ENCODE measurements around the gene ZFPM1. TPM values are rescaled to one million over a fixed set of nuclear protein-coding genes. Genes with fewer than 3 reads are reported as not detected.
A peak's percentile ranks its signal among the peaks of the same experiment; 100 is the strongest.

Gene ZFPM1
- total RNA-seq, 1 donor from 2014 or later = 5.7 TPM

GRCh38 chr16:88568710-88569613, 115.9 kb downstream of the ZFPM1 start:
- peak overlapping the region; percentile 99 for H3K4me3 ChIP-seq
- peaks cover 33% of the 10 kb centered on the region for H3K4me1 ChIP-seq
- H3K27ac ChIP-seq (replicated peaks) = peak overlapping the region; percentile 90
- DNase-seq = no peak
- no peaks in the 10 kb centered on the region for H3K9me3 ChIP-seq (replicated peaks)
- intact Hi-C loops (cut with micrococcal nuclease) = loop anchor here (10.0 kb wide), 1 partner anchor 124 kb away; no protein-coding TSS in a partner anchor
- no peaks in the 10 kb centered on the region for H3K27me3 ChIP-seq (ENCODE audit: low read depth)
- peaks cover 17% of the 10 kb centered on the region for H3K36me3 ChIP-seq
- no peak for TF ChIP-seq CTCF (IDR thresholded peaks at IDR 0.05; ENCODE audit: borderline replicate concordance)

GRCh38 chr16:88569614-88569984, 116.5 kb downstream of the ZFPM1 start:
- Histone ChIP-seq H3K27ac (replicated peaks) (peak overlapping the region; percentile 90), H3K4me1 (peaks cover 33% of the 10 kb centered on the region), H3K36me3 (peaks cover 22% of the 10 kb centered on the region), H3K9me3 (replicated peaks) (no peaks in the 10 kb centered on the region), H3K27me3 (ENCODE audit: low read depth) (no peaks in the 10 kb centered on the region), H3K4me3 (peak overlapping the region; percentile 99)
- DNase-seq = peak; percentile 33
- no peak for TF ChIP-seq CTCF (IDR thresholded peaks at IDR 0.05; ENCODE audit: borderline replicate concordance)
- intact Hi-C loops (cut with micrococcal nuclease) = loop anchor here (10.0 kb wide), 1 partner anchor 125 kb away; no protein-coding TSS in a partner anchor

- DNase-seq = peak; percentile 98
- no peaks in the 10 kb centered on the region for H3K9me3 ChIP-seq (replicated peaks)
- H3K27me3 ChIP-seq (ENCODE audit: low read depth) = no peaks in the 10 kb centered on the region
- H3K4me3 ChIP-seq = peak within 1 kb of the TSS; percentile 99
- peak within 1 kb of the TSS; percentile 90 for H3K27ac ChIP-seq (replicated peaks)
- H3K4me1 ChIP-seq = peaks cover 33% of the 10 kb centered on the region
- intact Hi-C loops (cut with micrococcal nuclease) = loop anchor here (10.0 kb wide), 1 partner anchor 125 kb away; no protein-coding TSS in a partner anchor
- no peak for TF ChIP-seq CTCF (IDR thresholded peaks at IDR 0.05; ENCODE audit: borderline replicate concordance)
- peaks cover 22% of the 10 kb centered on the region for H3K36me3 ChIP-seq
Measured at GRCh38 chr16:88569985-88570690, 117.1 kb downstream of the ZFPM1 start, which contains the start of gene ZC3H18. Gene ZC3H18 (plus strand): TSS chr16:88570403. CDS start chr16:88577124, 6,721 bp downstream.

GRCh38 chr16:88570691-88571092, 117.6 kb downstream of the ZFPM1 start:
- Histone ChIP-seq H3K4me3 (peak overlapping the region; percentile 99), H3K9me3 (replicated peaks) (no peaks in the 10 kb centered on the region), H3K27me3 (ENCODE audit: low read depth) (no peaks in the 10 kb centered on the region), H3K4me1 (peaks cover 33% of the 10 kb centered on the region), H3K27ac (replicated peaks) (peak overlapping the region; percentile 90), H3K36me3 (peaks cover 26% of the 10 kb centered on the region)
- intact Hi-C loops (cut with micrococcal nuclease) = no loop called here
- no peak for DNase-seq
- no peak for TF ChIP-seq CTCF (IDR thresholded peaks at IDR 0.05; ENCODE audit: borderline replicate concordance)

- H3K27ac ChIP-seq (replicated peaks) = no peak overlapping the region
- H3K9me3 ChIP-seq (replicated peaks) = no peaks in the 10 kb centered on the region
- H3K27me3 ChIP-seq (ENCODE audit: low read depth) = no peaks in the 10 kb centered on the region
- H3K36me3 ChIP-seq = peaks cover 67% of the 10 kb centered on the region
- H3K4me3 ChIP-seq = no peak overlapping the region
- no peak for DNase-seq
- intact Hi-C loops (cut with micrococcal nuclease) = no loop called here
- H3K4me1 ChIP-seq = peaks cover 24% of the 10 kb centered on the region
- no peak for TF ChIP-seq CTCF (IDR thresholded peaks at IDR 0.05; ENCODE audit: borderline replicate concordance)
Measured at GRCh38 chr16:88575251-88575650, 122.2 kb downstream of the ZFPM1 start.
